ENCODE data around the gene HLA-C. TPM values are rescaled to one million over a fixed set of nuclear protein-coding genes. Genes with fewer than 3 reads are reported as not detected.

Gene HLA-C
- total and polyA plus RNA-seq, 7 donors, result 129 to 907 (median 349) TPM

- no peaks in the 10 kb centered on the region for H3K9me3 ChIP-seq
- DNase-seq, result no peak
- TF ChIP-seq, protein P1, sequence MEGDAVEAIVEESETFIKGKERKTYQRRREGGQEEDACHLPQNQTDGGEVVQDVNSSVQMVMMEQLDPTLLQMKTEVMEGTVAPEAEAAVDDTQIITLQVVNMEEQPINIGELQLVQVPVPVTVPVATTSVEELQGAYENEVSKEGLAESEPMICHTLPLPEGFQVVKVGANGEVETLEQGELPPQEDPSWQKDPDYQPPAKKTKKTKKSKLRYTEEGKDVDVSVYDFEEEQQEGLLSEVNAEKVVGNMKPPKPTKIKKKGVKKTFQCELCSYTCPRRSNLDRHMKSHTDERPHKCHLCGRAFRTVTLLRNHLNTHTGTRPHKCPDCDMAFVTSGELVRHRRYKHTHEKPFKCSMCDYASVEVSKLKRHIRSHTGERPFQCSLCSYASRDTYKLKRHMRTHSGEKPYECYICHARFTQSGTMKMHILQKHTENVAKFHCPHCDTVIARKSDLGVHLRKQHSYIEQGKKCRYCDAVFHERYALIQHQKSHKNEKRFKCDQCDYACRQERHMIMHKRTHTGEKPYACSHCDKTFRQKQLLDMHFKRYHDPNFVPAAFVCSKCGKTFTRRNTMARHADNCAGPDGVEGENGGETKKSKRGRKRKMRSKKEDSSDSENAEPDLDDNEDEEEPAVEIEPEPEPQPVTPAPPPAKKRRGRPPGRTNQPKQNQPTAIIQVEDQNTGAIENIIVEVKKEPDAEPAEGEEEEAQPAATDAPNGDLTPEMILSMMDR (IDR thresholded peaks at IDR 0.05), result no peak
- TF ChIP-seq POLR2AphosphoS5 (IDR thresholded peaks at IDR 0.05), result no peak
- TF ChIP-seq POLR2A (IDR thresholded peaks at IDR 0.05), result no peak
- TF ChIP-seq EP300 (IDR thresholded peaks at IDR 0.05), result no peak
- H3K36me3 ChIP-seq, result no peaks in the 10 kb centered on the region
- H3K27me3 ChIP-seq, result no peaks in the 10 kb centered on the region
- no peak overlapping the region for H3K4me3 ChIP-seq
- H3K4me1 ChIP-seq, result no peaks in the 10 kb centered on the region
- H3K27ac ChIP-seq, result no peak overlapping the region
- intact Hi-C loops (cut with DNase I), result no loop called here
Measured at GRCh38 chr6:31222496-31222895, 49.4 kb downstream of the HLA-C start.

Small RNAs within 50 kb of the gene (small RNA-seq; reads per million reads assigned to genes)
- gene AL662844.1, result 0 reads per million in 3 donors

Other genes with a start within 250 kb of the HLA-C start
- gene C6orf15, start 159.5 kb downstream of the HLA-C start, total RNA-seq, result not detected
- not detected for gene C6orf15, start 159.5 kb downstream of the HLA-C start, polyA plus RNA-seq
- 1 to 10 TPM in 1 of 4 donors, under 1 TPM in 3; 0.49 to 2.7 (median 0.63) TPM for gene PSORS1C1, start 157.3 kb downstream of the HLA-C start, total RNA-seq
- gene PSORS1C1, start 157.3 kb downstream of the HLA-C start, polyA plus RNA-seq, result 10 to 100 TPM in 1 of 3 donors, 1 to 10 TPM in 2; 4.2 to 33.3 (median 5.4) TPM
- not detected for gene CDSN, start 151.6 kb downstream of the HLA-C start, total RNA-seq
- not detected for gene CDSN, start 151.6 kb downstream of the HLA-C start, polyA plus RNA-seq
- gene PSORS1C2, start 133.0 kb downstream of the HLA-C start, total RNA-seq, result not detected
- not detected for gene PSORS1C2, start 133.0 kb downstream of the HLA-C start, polyA plus RNA-seq
- 10 to 100 TPM in 3 of 4 donors, 1 to 10 TPM in 1; 8.7 to 20.2 (median 12.7) TPM for gene CCHCR1, start 114.3 kb downstream of the HLA-C start, total RNA-seq
- 10 to 100 TPM; 11.4 to 39.3 (median 14.8) TPM for gene CCHCR1, start 114.3 kb downstream of the HLA-C start, polyA plus RNA-seq
- gene TCF19, start 113.5 kb downstream of the HLA-C start, total RNA-seq, result 1 to 10 TPM; 2.6 to 4.6 (median 3.0) TPM
- 10 to 100 TPM in 1 of 3 donors, 1 to 10 TPM in 2; 3.6 to 11.7 (median 6.2) TPM for gene TCF19, start 113.5 kb downstream of the HLA-C start, polyA plus RNA-seq
- under 1 TPM in 2 of 4 donors, not detected in 2; 0.16 to 0.27 TPM for gene POU5F1, start 101.4 kb downstream of the HLA-C start, total RNA-seq
- 1 to 10 TPM in 2 of 3 donors, not detected in 1; 1.6 to 9.8 TPM for gene POU5F1, start 101.4 kb downstream of the HLA-C start, polyA plus RNA-seq
- 100 to 1,000 TPM; 346 to 491 (median 365) TPM for gene HLA-B, start 85.1 kb upstream of the HLA-C start, total RNA-seq
- gene HLA-B, start 85.1 kb upstream of the HLA-C start, polyA plus RNA-seq, result 1,000 to 10,000 TPM in 2 of 3 donors, 100 to 1,000 TPM in 1; 279 to 3,047 (median 1,275) TPM
- gene MICA, start 131.5 kb upstream of the HLA-C start, total RNA-seq, result 10 to 100 TPM; 18.6 to 46.5 (median 27.2) TPM
- gene MICA, start 131.5 kb upstream of the HLA-C start, polyA plus RNA-seq, result 10 to 100 TPM; 13.2 to 24.0 (median 20.3) TPM
- gene MICB, start 226.1 kb upstream of the HLA-C start, total RNA-seq, result 1 to 10 TPM in 3 of 4 donors, under 1 TPM in 1; 0.71 to 3.3 (median 1.5) TPM
- gene MICB, start 226.1 kb upstream of the HLA-C start, polyA plus RNA-seq, result 1 to 10 TPM in 2 of 3 donors, under 1 TPM in 1; 0.92 to 7.7 (median 1.2) TPM

Data from sigmoid colon (tissue), 7 donors.